Lung (tissue), 12 donors: Measurements from ENCODE around the gene KRT23. TPM values are rescaled to one million over a fixed set of nuclear protein-coding genes. Genes with fewer than 3 reads are reported as not detected.

Source experiments
- ATAC-seq: fragments of 200-7000 bp; cut with Tn5 transposase; one replicate; pipeline ENCODE4 v1.9.1; 2020; ENCODE audit warnings: moderate number of reproducible peaks; ENCODE audit not compliant: insufficient read depth, low FRiP score
- DNase-seq, 3 donors: peaks; one replicate each; pipeline ENCODE4 v3.0.0-alpha.2; 2013 to 2017
- H3K27ac ChIP-seq, 2 donors: one replicate each; pipeline ENCODE4 v1.5.1; 2013; ENCODE audit warnings: mild to moderate bottlenecking in 2 of 2, moderate library complexity in 2 of 2, control low read depth in 1 of 2, inconsistent platforms in 1 of 2, low read depth in 1 of 2, low read length in 1 of 2
- H3K27me3 ChIP-seq, 3 donors: one replicate each; pipeline ENCODE4 v1.5.1; 2013; ENCODE audit warnings: low read length in 2 of 3; ENCODE audit not compliant: control insufficient read depth in 3 of 3, insufficient read depth in 3 of 3
- H3K36me3 ChIP-seq, 4 donors: one replicate each; pipeline ENCODE4 v1.5.1; 2013; ENCODE audit warnings: low read length in 4 of 4, mild to moderate bottlenecking in 1 of 4, moderate library complexity in 1 of 4; ENCODE audit not compliant: control insufficient read depth in 4 of 4, insufficient read depth in 4 of 4
- H3K4me1 ChIP-seq, 5 donors: one replicate each; pipeline ENCODE4 v1.5.1; 2013; ENCODE audit warnings: low read length in 5 of 5, mild to moderate bottlenecking in 2 of 5, moderate library complexity in 1 of 5; ENCODE audit not compliant: control insufficient read depth in 5 of 5, insufficient read depth in 5 of 5
- H3K4me3 ChIP-seq: one replicate; pipeline ENCODE4 v1.5.1; 2013; ENCODE audit warnings: mild to moderate bottlenecking, control low read depth, moderate library complexity
- H3K9ac ChIP-seq, 2 donors: one replicate each; pipeline ENCODE4 v1.5.1; 2013; ENCODE audit warnings: low read length in 2 of 2, control low read depth in 1 of 2; ENCODE audit not compliant: insufficient read depth in 1 of 2
- H3K9me3 ChIP-seq, 4 donors: one replicate each; pipeline ENCODE4 v1.5.1; 2013; ENCODE audit warnings: low read length in 3 of 4, mild to moderate bottlenecking in 1 of 4, moderate library complexity in 1 of 4; ENCODE audit not compliant: control insufficient read depth in 4 of 4, insufficient read depth in 3 of 4
- CTCF ChIP-seq: IDR thresholded peaks from 2 replicates; pipeline ENCODE4 v1.5.1; 2012; ENCODE audit warnings: mild to moderate bottlenecking; ENCODE audit errors: control extremely low read depth, extremely low read depth
- WGBS, 2 donors: extraction: QIAGEN DNeasy Blood & Tissue Kit; methylation state at CpG; one replicate each; pipeline ENCODE4 v1.1.7; 2013; 5-methylcytosine and 5-hydroxymethylcytosine counted together
- polyA plus RNA-seq, 2 donors: library from polyadenylated mRNA; stranded (reverse); fragments of 200-250 nt; gene quantifications; one replicate each; pipeline ENCODE4 v1.2.1, GENCODE V29; 2013
- total RNA-seq, 2 donors: library from RNA; depleted of rRNA in 1 of 2; stranded (reverse); fragments of >200 nt in 1 of 2; gene quantifications; one replicate each; pipeline ENCODE4 v1.2.1, GENCODE V29; 2014 to 2021
- donor health status: control.
- donor health status: control.
- donor health status: Bipolar disorder and iron deficiency.
- donor health status: healthy.
- donor health status: DM: yes; HTN: yes; CAD: no.

KRT23 gene
- total and polyA plus RNA-seq, 4 donors, result 1.3 to 9.4 (median 2.0) TPM

GRCh38 chr17:40903129-40903847, 34.2 kb downstream of the KRT23 start:
- no peak for ATAC-seq
- H3K4me1 ChIP-seq, result peaks cover 0 to 6% (median 0%) of the 10 kb centered on the region in 5 donors
- 65 to 73% methylated on average over 12 of the region's 12 CpGs for WGBS, 2 donors
- no peaks in the 10 kb centered on the region for H3K9me3 ChIP-seq
- H3K9ac ChIP-seq, result no peak overlapping the region
- H3K4me3 ChIP-seq, result no peak overlapping the region
- no peak for DNase-seq
- TF ChIP-seq CTCF, result no peak
- H3K27me3 ChIP-seq, result peaks cover 0 to 5% (median 2%) of the 10 kb centered on the region in 3 donors
- H3K27ac ChIP-seq, result no peak overlapping the region
- H3K36me3 ChIP-seq, result no peaks in the 10 kb centered on the region

- DNase-seq, result no peak
- Histone ChIP-seq H3K9ac (no peak overlapping the region), H3K4me3 (no peak overlapping the region), H3K9me3 (no peaks in the 10 kb centered on the region), H3K27ac (no peak overlapping the region), H3K36me3 (no peaks in the 10 kb centered on the region), H3K27me3 (peaks cover 0 to 5% (median 2%) of the 10 kb centered on the region in 3 donors), H3K4me1 (peaks cover 0 to 6% (median 0%) of the 10 kb centered on the region in 5 donors)
- no peak for TF ChIP-seq CTCF
- ATAC-seq, result no peak
- WGBS, 2 donors, result 84 to 93% methylated on average over 4 of the region's 4 CpGs
Observed at GRCh38 chr17:40902498-40902897, 34.9 kb downstream of the KRT23 start.

- DNase-seq, result no peak
- H3K36me3 ChIP-seq, result no peaks in the 10 kb centered on the region
- no peak overlapping the region for H3K9ac ChIP-seq
- H3K4me3 ChIP-seq, result no peak overlapping the region
- peaks cover 0 to 6% (median 0%) of the 10 kb centered on the region in 5 donors for H3K4me1 ChIP-seq
- no peak overlapping the region for H3K27ac ChIP-seq
- H3K27me3 ChIP-seq, result peaks cover 0 to 5% (median 2%) of the 10 kb centered on the region in 3 donors
- H3K9me3 ChIP-seq, result no peaks in the 10 kb centered on the region
- TF ChIP-seq CTCF, result no peak
- ATAC-seq, result no peak
- 85 to 86% methylated on average over 1 of the region's 1 CpG for WGBS, 2 donors
Observed at GRCh38 chr17:40901981-40902474, 35.4 kb downstream of the KRT23 start.
